ENCODE measurements around the gene PRPF8.

Gene PRPF8

DNA sequence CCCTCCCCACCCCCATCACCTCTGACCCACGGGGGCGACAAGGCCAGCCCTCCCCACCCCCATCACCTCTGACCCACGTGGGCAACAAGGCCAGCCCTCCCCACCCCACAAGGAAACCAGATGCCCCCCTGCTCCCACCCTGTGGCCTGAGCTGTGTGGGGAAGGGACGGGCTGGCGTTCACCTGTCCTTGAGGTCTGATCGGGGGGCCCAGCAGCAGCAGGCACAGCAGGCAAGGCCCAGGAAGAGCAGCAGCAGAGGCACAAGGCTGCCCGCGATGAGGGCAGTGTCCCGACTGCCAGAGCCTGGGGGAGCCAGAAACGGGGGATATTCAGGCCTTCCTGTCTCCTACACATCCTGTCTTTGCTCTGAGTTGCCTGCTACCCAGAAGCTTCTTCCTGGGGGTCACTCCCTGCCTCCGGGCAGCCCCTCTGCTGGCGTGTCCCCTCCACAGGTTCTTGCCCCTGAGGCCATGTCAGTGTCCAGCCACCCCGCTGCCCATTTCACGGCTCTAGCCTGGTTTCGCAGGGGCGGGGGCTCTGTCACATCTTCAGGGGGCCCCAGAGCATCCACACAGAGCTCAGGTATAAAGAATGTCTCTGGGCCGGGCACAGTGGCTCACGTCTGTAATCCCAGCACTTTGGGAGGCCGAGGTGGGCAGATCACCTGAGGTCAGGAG lies 45.9 kb downstream of the PRPF8 start:
- H3K79me2 ChIP-seq (ENCODE audit: low read length), result no peaks in the 10 kb centered on the region
- no peak overlapping the region for H3K27ac ChIP-seq (ENCODE audit: low read length)
- no peaks in the 10 kb centered on the region for H3K4me1 ChIP-seq (ENCODE audit: low read length)
- no peaks in the 10 kb centered on the region for H3K36me3 ChIP-seq (replicated peaks; ENCODE audit: low read depth, low read length)
- H3K9ac ChIP-seq (ENCODE audit: low read length), result no peak overlapping the region
- no peak overlapping the region for H3K4me2 ChIP-seq (ENCODE audit: low read length)
- H4K20me1 ChIP-seq (ENCODE audit: insufficient read depth, low read length), result no peaks in the 10 kb centered on the region
- H3K27me3 ChIP-seq (ENCODE audit: low read depth, low read length), result no peaks in the 10 kb centered on the region
- H2AFZ ChIP-seq (ENCODE audit: low read depth, low read length), result no peak overlapping the region
- no peaks in the 10 kb centered on the region for H3K9me3 ChIP-seq (ENCODE audit: insufficient read depth, low read length)
- H3K4me3 ChIP-seq (ENCODE audit: low read length), result no peak overlapping the region
- no peak for TF ChIP-seq CTCF (IDR thresholded peaks at IDR 0.05; ENCODE audit: low read depth, low read length)
- TF ChIP-seq EZH2phosphoT487 (IDR thresholded peaks at IDR 0.05; ENCODE audit: low read depth), result no peak

DNA sequence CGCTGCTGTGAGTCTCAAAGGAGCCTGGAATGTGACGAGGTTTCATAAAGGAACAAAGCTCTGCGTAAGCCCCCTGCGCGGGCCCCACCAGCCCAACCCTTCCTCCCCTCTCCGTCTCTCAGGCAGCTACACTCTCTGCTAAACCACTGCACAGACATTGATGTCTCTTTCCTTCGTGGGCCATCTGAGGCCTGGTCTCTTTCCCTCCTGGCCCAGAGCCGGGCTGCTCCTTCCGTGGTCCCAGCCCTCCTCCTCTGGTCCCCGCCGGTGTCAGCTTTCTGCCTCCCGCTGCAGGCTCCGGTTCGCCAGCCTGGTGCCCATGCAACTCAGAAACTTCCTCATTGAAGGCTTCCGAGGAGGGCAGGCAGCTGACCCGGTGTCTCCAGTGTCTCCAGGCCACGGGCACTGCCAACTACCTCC lies 46.5 kb downstream of the PRPF8 start:
- H3K27ac ChIP-seq (ENCODE audit: low read length), result no peak overlapping the region
- TF ChIP-seq EZH2phosphoT487 (IDR thresholded peaks at IDR 0.05; ENCODE audit: low read depth), result no peak
- no peak for TF ChIP-seq CTCF (IDR thresholded peaks at IDR 0.05; ENCODE audit: low read depth, low read length)
- H4K20me1 ChIP-seq (ENCODE audit: insufficient read depth, low read length), result no peaks in the 10 kb centered on the region
- no peaks in the 10 kb centered on the region for H3K36me3 ChIP-seq (replicated peaks; ENCODE audit: low read depth, low read length)
- no peak overlapping the region for H2AFZ ChIP-seq (ENCODE audit: low read depth, low read length)
- no peaks in the 10 kb centered on the region for H3K9me3 ChIP-seq (ENCODE audit: insufficient read depth, low read length)
- H3K4me3 ChIP-seq (ENCODE audit: low read length), result no peak overlapping the region
- no peaks in the 10 kb centered on the region for H3K79me2 ChIP-seq (ENCODE audit: low read length)
- no peak overlapping the region for H3K9ac ChIP-seq (ENCODE audit: low read length)
- H3K4me1 ChIP-seq (ENCODE audit: low read length), result no peaks in the 10 kb centered on the region
- no peak overlapping the region for H3K4me2 ChIP-seq (ENCODE audit: low read length)
- no peaks in the 10 kb centered on the region for H3K27me3 ChIP-seq (ENCODE audit: low read depth, low read length)

GRCh38 chr17:1636732-1637285 lies 47.9 kb downstream of the PRPF8 start:
- no peaks in the 10 kb centered on the region for H4K20me1 ChIP-seq (ENCODE audit: insufficient read depth, low read length)
- H3K79me2 ChIP-seq (ENCODE audit: low read length), result no peaks in the 10 kb centered on the region
- peaks cover 1% of the 10 kb centered on the region for H3K27me3 ChIP-seq (ENCODE audit: low read depth, low read length)
- no peaks in the 10 kb centered on the region for H3K9me3 ChIP-seq (ENCODE audit: insufficient read depth, low read length)
- H3K9ac ChIP-seq (ENCODE audit: low read length), result no peak overlapping the region
- TF ChIP-seq CTCF (IDR thresholded peaks at IDR 0.05; ENCODE audit: low read depth, low read length), result no peak
- TF ChIP-seq EZH2phosphoT487 (IDR thresholded peaks at IDR 0.05; ENCODE audit: low read depth), result no peak
- H3K36me3 ChIP-seq (replicated peaks; ENCODE audit: low read depth, low read length), result no peaks in the 10 kb centered on the region
- H3K27ac ChIP-seq (ENCODE audit: low read length), result no peak overlapping the region
- H3K4me2 ChIP-seq (ENCODE audit: low read length), result no peak overlapping the region
- H2AFZ ChIP-seq (ENCODE audit: low read depth, low read length), result no peak overlapping the region
- H3K4me1 ChIP-seq (ENCODE audit: low read length), result peaks cover 1% of the 10 kb centered on the region
- no peak overlapping the region for H3K4me3 ChIP-seq (ENCODE audit: low read length)

DNA sequence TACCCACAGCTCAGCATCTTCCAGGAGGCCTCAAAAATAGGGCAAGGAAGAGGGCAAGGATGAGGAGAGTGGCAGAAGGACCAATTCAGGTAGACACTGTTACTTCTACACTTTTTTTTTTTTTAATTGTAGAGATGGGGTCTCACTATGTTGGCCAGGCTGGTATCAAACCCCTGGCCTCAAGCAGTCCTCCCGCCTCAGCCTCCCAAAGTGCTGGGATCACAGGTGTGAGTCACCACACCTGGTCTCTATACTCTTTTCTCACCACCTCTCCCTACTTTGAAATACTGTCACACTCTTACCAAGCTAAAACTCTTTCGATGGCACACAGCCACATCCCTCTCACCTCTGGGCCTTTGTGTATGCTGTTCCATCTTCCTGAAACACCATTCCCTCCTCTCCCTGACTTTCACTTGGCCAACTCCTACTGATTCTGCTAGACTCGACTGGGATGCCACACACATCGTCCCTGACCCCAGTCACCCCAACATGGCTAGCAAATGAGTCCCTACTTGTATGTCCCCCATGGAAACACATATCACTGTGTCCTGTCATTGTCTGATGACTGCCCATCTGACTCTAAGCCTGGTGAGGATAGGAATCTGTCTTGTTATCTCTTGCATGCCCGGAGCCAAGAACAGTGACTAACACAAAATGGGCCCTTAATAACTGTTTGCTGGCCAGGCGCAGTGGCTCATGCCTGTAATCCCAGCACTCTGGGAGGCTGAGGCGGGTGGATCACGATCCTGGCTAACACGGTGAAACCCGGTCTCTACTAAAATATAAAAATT lies 48.8 kb downstream of the PRPF8 start:
- Histone ChIP-seq H3K9me3 (ENCODE audit: insufficient read depth, low read length) (no peaks in the 10 kb centered on the region), H3K4me1 (ENCODE audit: low read length) (peaks cover 7% of the 10 kb centered on the region), H4K20me1 (ENCODE audit: insufficient read depth, low read length) (no peaks in the 10 kb centered on the region), H3K79me2 (ENCODE audit: low read length) (no peaks in the 10 kb centered on the region), H3K4me2 (ENCODE audit: low read length) (no peak overlapping the region), H3K27ac (ENCODE audit: low read length) (no peak overlapping the region), H3K9ac (ENCODE audit: low read length) (no peak overlapping the region), H3K27me3 (ENCODE audit: low read depth, low read length) (peaks cover 3% of the 10 kb centered on the region), H3K36me3 (replicated peaks; ENCODE audit: low read depth, low read length) (no peaks in the 10 kb centered on the region), H3K4me3 (ENCODE audit: low read length) (no peak overlapping the region), H2AFZ (ENCODE audit: low read depth, low read length) (no peak overlapping the region)
- TF ChIP-seq CTCF (IDR thresholded peaks at IDR 0.05; ENCODE audit: low read depth, low read length) (no peak), EZH2phosphoT487 (IDR thresholded peaks at IDR 0.05; ENCODE audit: low read depth) (no peak)

All from OCI-LY3 (cell line).